Ovary (tissue), 3 donors: ENCODE measurements around the gene OR1A1.
"Not testable (repeated sequence)": the region's sequence is repeated elsewhere in the genome, so short reads cannot be mapped to it uniquely, and the experiment has no call there.

Experiments
- POLR2A ChIP-seq: fragments of 450-650 bp; IDR thresholded peaks from one replicate; pipeline ENCODE4 v1.6.1; 2017; ENCODE audit warnings: antibody characterized with exemption, mild to moderate bottlenecking, moderate library complexity
- TF ChIP-seq, protein P1 (sequence below), 3 donors: fragments of 450-650 bp in 2 of 3; fragments of 200-600 bp in 1 of 3; IDR thresholded peaks; one replicate each; pipeline versions ENCODE4 v1.5.1 to v1.8.0; 2016 to 2022; ENCODE audit warnings: antibody characterized with exemption in 3 of 3, mild to moderate bottlenecking in 1 of 3
- donor health status: DM: no; HTN: no; CAD: no.

GRCh38 chr17:3249013-3249412 lies 41.5 kb downstream of the OR1A1 start:
- TF ChIP-seq, protein P1, sequence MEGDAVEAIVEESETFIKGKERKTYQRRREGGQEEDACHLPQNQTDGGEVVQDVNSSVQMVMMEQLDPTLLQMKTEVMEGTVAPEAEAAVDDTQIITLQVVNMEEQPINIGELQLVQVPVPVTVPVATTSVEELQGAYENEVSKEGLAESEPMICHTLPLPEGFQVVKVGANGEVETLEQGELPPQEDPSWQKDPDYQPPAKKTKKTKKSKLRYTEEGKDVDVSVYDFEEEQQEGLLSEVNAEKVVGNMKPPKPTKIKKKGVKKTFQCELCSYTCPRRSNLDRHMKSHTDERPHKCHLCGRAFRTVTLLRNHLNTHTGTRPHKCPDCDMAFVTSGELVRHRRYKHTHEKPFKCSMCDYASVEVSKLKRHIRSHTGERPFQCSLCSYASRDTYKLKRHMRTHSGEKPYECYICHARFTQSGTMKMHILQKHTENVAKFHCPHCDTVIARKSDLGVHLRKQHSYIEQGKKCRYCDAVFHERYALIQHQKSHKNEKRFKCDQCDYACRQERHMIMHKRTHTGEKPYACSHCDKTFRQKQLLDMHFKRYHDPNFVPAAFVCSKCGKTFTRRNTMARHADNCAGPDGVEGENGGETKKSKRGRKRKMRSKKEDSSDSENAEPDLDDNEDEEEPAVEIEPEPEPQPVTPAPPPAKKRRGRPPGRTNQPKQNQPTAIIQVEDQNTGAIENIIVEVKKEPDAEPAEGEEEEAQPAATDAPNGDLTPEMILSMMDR (IDR thresholded peaks at IDR 0.05): not testable (repeated sequence)
- not testable (repeated sequence) for TF ChIP-seq POLR2A
